GM23338 (cell line): ENCODE data around the gene S100P. TPM values are rescaled to one million over a fixed set of nuclear protein-coding genes. Genes with fewer than 3 reads are reported as not detected.

ENCODE experiments used
- ATAC-seq: fragments of 200-7000 bp; cut with Tn5 transposase; 3 replicates; pipeline ENCODE4 v1.9.1; 2020
- DNase-seq: peaks from one replicate; pipeline ENCODE4 v3.0.0-alpha.2; 2015; ENCODE audit warnings: low spot score
- H2AFZ ChIP-seq: fragments of 200-600 bp; sonication (generic); 2 replicates; pipeline ENCODE4 v1.8.0; 2016; ENCODE audit warnings: antibody characterized with exemption, mild to moderate bottlenecking, moderate library complexity
- H3F3A ChIP-seq: fragments of 200-600 bp; sonication (generic); replicated peaks from 2 replicates; pipeline ENCODE4 v1.8.0; 2017; ENCODE audit warnings: antibody characterized with exemption, mixed run types, low read depth
- H3K27ac ChIP-seq: fragments of 200-600 bp; sonication (generic); 2 replicates; pipeline ENCODE4 v1.6.1; 2016; ENCODE audit warnings: low read depth
- H3K27me3 ChIP-seq: fragments of 200-600 bp; sonication (generic); 2 replicates; pipeline ENCODE4 v1.8.0; 2016; ENCODE audit warnings: mild to moderate bottlenecking, mixed run types, moderate library complexity; ENCODE audit not compliant: insufficient read depth
- H3K36me3 ChIP-seq: fragments of 200-600 bp; sonication (generic); 2 replicates; pipeline ENCODE4 v1.8.0; 2016; ENCODE audit warnings: mild to moderate bottlenecking; ENCODE audit not compliant: insufficient read depth
- H3K4me1 ChIP-seq: fragments of 200-600 bp; sonication (generic); 2 replicates; pipeline ENCODE4 v1.8.0; 2016; ENCODE audit warnings: mild to moderate bottlenecking, moderate library complexity; ENCODE audit not compliant: insufficient read depth
- H3K4me2 ChIP-seq: fragments of 200-600 bp; sonication (generic); 2 replicates; pipeline ENCODE4 v1.7.1; 2017; ENCODE audit warnings: mixed run types
- H3K4me3 ChIP-seq: fragments of 200-600 bp; sonication (generic); 2 replicates; pipeline ENCODE4 v1.6.1; 2016; ENCODE audit warnings: mixed run types
- H3K79me2 ChIP-seq: fragments of 200-600 bp; sonication (generic); replicated peaks from 2 replicates; pipeline ENCODE4 v1.8.0; 2017; ENCODE audit warnings: mild to moderate bottlenecking; ENCODE audit not compliant: insufficient read depth
- H3K9me2 ChIP-seq: fragments of 200-600 bp; sonication (generic); 2 replicates; pipeline ENCODE4 v1.8.0; 2017; ENCODE audit not compliant: insufficient read depth
- H4K20me1 ChIP-seq: fragments of 200-600 bp; sonication (generic); replicated peaks from 2 replicates; pipeline ENCODE4 v1.8.0; 2017; ENCODE audit warnings: mild to moderate bottlenecking; ENCODE audit not compliant: insufficient read depth
- H3K27ac Mint-ChIP-seq: 2 replicates; pipeline ENCODE4 v1.8.0; 2020; ENCODE audit warnings: inconsistent platforms, mild to moderate bottlenecking, moderate library complexity, mixed read lengths
- H3K27me3 Mint-ChIP-seq: 3 replicates; pipeline ENCODE4 v1.8.0; 2022; ENCODE audit warnings: low read depth, mild to moderate bottlenecking, moderate library complexity, mixed read lengths, inconsistent platforms; ENCODE audit not compliant: insufficient read depth, poor library complexity
- H3K36me3 Mint-ChIP-seq: 3 replicates; pipeline ENCODE4 v1.8.0; 2021; ENCODE audit warnings: low read depth, mild to moderate bottlenecking, inconsistent platforms, moderate library complexity, mixed read lengths
- H3K4me1 Mint-ChIP-seq: 3 replicates; pipeline ENCODE4 v1.8.0; 2020; ENCODE audit warnings: mild to moderate bottlenecking, inconsistent platforms, mixed read lengths
- H3K4me3 Mint-ChIP-seq: 3 replicates; pipeline ENCODE4 v1.8.0; 2021; ENCODE audit warnings: moderate library complexity, mild to moderate bottlenecking, inconsistent platforms, mixed read lengths
- H3K9me3 Mint-ChIP-seq: 3 replicates; pipeline ENCODE4 v1.8.0; 2020; ENCODE audit warnings: moderate library complexity, mild to moderate bottlenecking, inconsistent platforms, mixed read lengths
- CREB1 ChIP-seq: fragments of 250-450 bp; sonication (Bioruptor Pico); IDR thresholded peaks from 2 replicates; pipeline ENCODE4 v1.5.0; 2020; ENCODE audit warnings: low read depth, mild to moderate bottlenecking, moderate library complexity
- CTCF ChIP-seq, 2 experiments: fragments of 200-600 bp in 1 of 2; sonication (generic) in 1 of 2; conservative IDR thresholded peaks; 2 replicates each; pipeline versions ENCODE4 v1.5.1 to v1.6.1; 2016 to 2017; ENCODE audit warnings: antibody characterized with exemption in 2 of 2, low read depth in 2 of 2, mild to moderate bottlenecking in 2 of 2, moderate library complexity in 1 of 2
- ETS1 ChIP-seq: IDR thresholded peaks from 2 replicates; pipeline ENCODE4 v1.6.1; 2016; ENCODE audit warnings: antibody characterized with exemption
- EZH2 ChIP-seq: fragments of 200-600 bp; sonication (generic); IDR thresholded peaks from one replicate; pipeline ENCODE4 v1.8.0; 2017; ENCODE audit warnings: antibody characterized with exemption, mild to moderate bottlenecking, low read depth; ENCODE audit not compliant: unreplicated experiment
- EZH2phosphoT487 ChIP-seq: fragments of 200-600 bp; sonication (generic); IDR thresholded peaks from one replicate; pipeline ENCODE4 v1.8.1; 2018; ENCODE audit warnings: antibody characterized with exemption; ENCODE audit not compliant: unreplicated experiment
- JUNB ChIP-seq: IDR thresholded peaks from one replicate; pipeline ENCODE4 v1.6.1; 2016; ENCODE audit warnings: antibody characterized with exemption; ENCODE audit not compliant: unreplicated experiment
- NANOG ChIP-seq: IDR thresholded peaks from 2 replicates; pipeline ENCODE4 v1.6.1; 2016; ENCODE audit warnings: antibody characterized with exemption, borderline replicate concordance
- POLR2AphosphoS5 ChIP-seq: IDR thresholded peaks from 2 replicates; pipeline ENCODE4 v1.6.1; 2016; ENCODE audit warnings: antibody characterized with exemption, low read depth
- STAT1 ChIP-seq: IDR thresholded peaks from one replicate; pipeline ENCODE4 v1.6.1; 2016; ENCODE audit warnings: antibody characterized with exemption; ENCODE audit not compliant: unreplicated experiment
- ZNF114 ChIP-seq: fragments of 250-450 bp; sonication (Bioruptor Pico); IDR thresholded peaks from 2 replicates; pipeline ENCODE4 v1.5.0; 2020; ENCODE audit warnings: mild to moderate bottlenecking, moderate library complexity
- ZNF331 ChIP-seq: fragments of 250-450 bp; sonication (Bioruptor Pico); IDR thresholded peaks from 2 replicates; pipeline ENCODE4 v1.5.0; 2020; ENCODE audit warnings: low read depth, mild to moderate bottlenecking, moderate library complexity
- polyA plus RNA-seq: library from polyadenylated mRNA; unstranded; fragments of >200 nt; fragmentation: Nextera tagmentation; extraction: Ambion mirVana; gene quantifications from 2 replicates; pipeline ENCODE4 v1.2.1, GENCODE V29; 2016
- total RNA-seq: library from RNA; depleted of rRNA; stranded (reverse); fragments of >200 nt; shearing (Covaris generic); gene quantifications from 2 replicates; pipeline ENCODE4 v1.2.3, GENCODE V29; 2014

The S100P gene
- total and polyA plus RNA-seq, 2 experiments from 2014 or later = 0.32 TPM; not detected in 1

DNA sequence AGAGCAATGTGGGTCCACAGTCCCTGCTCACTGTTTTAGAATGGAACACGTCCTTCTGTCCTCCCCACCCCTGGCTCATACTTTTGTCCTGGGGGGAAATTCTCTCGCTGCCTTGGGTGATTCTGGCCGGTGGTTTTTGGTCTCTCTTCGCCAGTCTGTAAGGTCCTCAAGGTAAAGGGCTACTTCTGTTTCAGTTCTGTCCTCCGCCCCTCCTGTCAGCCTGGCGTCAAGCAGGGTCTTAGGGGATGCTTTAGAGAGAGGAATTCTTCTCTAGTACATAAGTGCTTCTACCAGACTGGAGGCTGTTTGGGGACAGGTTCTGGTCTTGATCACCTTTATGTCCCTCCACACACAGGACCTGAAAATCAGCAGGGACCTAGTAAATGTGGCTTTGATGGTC, 16.6 kb downstream of the S100P start (continued):
- no peak for TF ChIP-seq ETS1
- no peak for TF ChIP-seq CTCF (conservative IDR thresholded peaks at IDR 0.05; ENCODE audit: low read depth in 2 of 2)
- TF ChIP-seq STAT1 = no peak
- TF ChIP-seq POLR2AphosphoS5 = no peak
- TF ChIP-seq CREB1 (CRISPR knock-in tag) = no peak
- no peak for TF ChIP-seq ZNF114 (CRISPR knock-in tag)
- TF ChIP-seq EZH2phosphoT487 = no peak
- TF ChIP-seq ZNF331 (CRISPR knock-in tag) = no peak
- no peak for TF ChIP-seq EZH2

DNA sequence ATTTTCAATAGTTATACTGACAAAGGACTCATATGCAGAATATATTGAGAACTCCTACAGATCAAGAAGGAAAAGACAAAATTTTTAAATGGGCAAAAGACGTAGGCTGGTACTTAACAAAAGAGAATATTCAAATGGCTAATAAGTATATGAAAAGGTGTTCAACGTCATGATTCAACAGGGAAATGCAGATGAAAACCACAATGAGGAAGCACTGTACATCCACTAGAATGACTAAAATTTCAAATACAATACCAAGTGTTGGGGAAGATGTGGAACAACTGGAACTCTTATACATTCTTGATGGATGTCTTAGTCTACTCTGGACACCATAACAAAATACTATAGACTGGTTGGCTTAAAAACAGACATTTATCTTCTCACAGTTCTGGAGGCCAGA, 17.3 kb downstream of the S100P start:
- peak overlapping the region; percentile 100; the same call in 1 of the 3 replicates for H3K4me3 Mint-ChIP-seq
- Histone ChIP-seq H3K4me1 (peaks cover 20% of the 10 kb centered on the region), H3K9me2 (no peaks in the 10 kb centered on the region), H3K36me3 (peaks cover 11% of the 10 kb centered on the region), H3K4me2 (0 out of 2 replicates have a peak overlapping the region, but pooled peaks have one; percentile 93), H4K20me1 (peaks cover 20% of the 10 kb centered on the region; the same call in 1 of the 2 replicates), H2AFZ (no peak overlapping the region), H3K27me3 (no peaks in the 10 kb centered on the region; the same call in 1 of the 2 replicates), H3K4me3 (no peak overlapping the region), H3F3A (no peaks in the 10 kb centered on the region), H3K79me2 (peaks cover 35% of the 10 kb centered on the region), H3K27ac (no peak overlapping the region)
- H3K27ac Mint-ChIP-seq = no peak overlapping the region
- peaks cover 10% of the 10 kb centered on the region; the same call in 2 of the 3 replicates for H3K9me3 Mint-ChIP-seq
- peaks cover 25% of the 10 kb centered on the region for H3K4me1 Mint-ChIP-seq
- DNase-seq = no peak
- peaks cover 28% of the 10 kb centered on the region for H3K36me3 Mint-ChIP-seq
- ATAC-seq = no peak
- H3K27me3 Mint-ChIP-seq = peaks cover 5% of the 10 kb centered on the region
- no peak for TF ChIP-seq STAT1
- no peak for TF ChIP-seq POLR2AphosphoS5
- TF ChIP-seq ETS1 = no peak
- no peak for TF ChIP-seq NANOG
- TF ChIP-seq JUNB = no peak
- TF ChIP-seq ZNF114 (CRISPR knock-in tag) = no peak
- no peak for TF ChIP-seq ZNF331 (CRISPR knock-in tag)
- no peak for TF ChIP-seq EZH2phosphoT487
- no peak for TF ChIP-seq CTCF (conservative IDR thresholded peaks at IDR 0.05; ENCODE audit: low read depth in 2 of 2)
- TF ChIP-seq CREB1 (CRISPR knock-in tag) = no peak
- no peak for TF ChIP-seq EZH2
